ENCODE measurements around the gene SLC51A.

SLC51A gene

GRCh38 chr3:196216089-196216564 is at the start of gene SLC51A:
Gene SLC51A (plus strand): TSS chr3:196216534. CDS start chr3:196216713, 179 bp downstream.
- no peaks in the 10 kb centered on the region for H4K20me1 ChIP-seq (ENCODE audit: insufficient read depth, low read length)
- H3K27me3 ChIP-seq (ENCODE audit: insufficient read depth, low read length) = no peaks in the 10 kb centered on the region; the same call in 1 of the 2 replicates
- no peak within 1 kb of the TSS for H3K27ac ChIP-seq (ENCODE audit: low read depth, low read length, poor library complexity, severe bottlenecking)
- no peak for TF ChIP-seq CTCF (IDR thresholded peaks at IDR 0.05; ENCODE audit: low read length)
- TF ChIP-seq EZH2 (IDR thresholded peaks at IDR 0.05; ENCODE audit: borderline replicate concordance, low read length) = no peak
- H2AFZ ChIP-seq (ENCODE audit: low read length) = no peak within 1 kb of the TSS
- H3K36me3 ChIP-seq (ENCODE audit: insufficient read depth, low read length) = no peaks in the 10 kb centered on the region
- no peaks in the 10 kb centered on the region for H3K79me2 ChIP-seq (ENCODE audit: insufficient read depth, low read length)
- H3K4me2 ChIP-seq (ENCODE audit: low read length) = no peak within 1 kb of the TSS
- H3K4me3 ChIP-seq (ENCODE audit: low read depth, low read length, poor library complexity, severe bottlenecking) = no peak within 1 kb of the TSS
- H3K9me3 ChIP-seq (ENCODE audit: low read length) = no peaks in the 10 kb centered on the region
- H3K9me2 ChIP-seq (ENCODE audit: low read depth, low read length) = no peaks in the 10 kb centered on the region
- peaks cover 12% of the 10 kb centered on the region for H3K4me1 ChIP-seq (ENCODE audit: insufficient read depth, low read length, severe bottlenecking)
- H3K9ac ChIP-seq (ENCODE audit: low read length) = no peak within 1 kb of the TSS
- no peaks in the 10 kb centered on the region for H3F3A ChIP-seq (ENCODE audit: insufficient read depth, low read length)

- Histone ChIP-seq H3K9ac (ENCODE audit: low read length) (no peak overlapping the region), H2AFZ (ENCODE audit: low read length) (no peak overlapping the region), H3K36me3 (ENCODE audit: insufficient read depth, low read length) (no peaks in the 10 kb centered on the region), H3K9me2 (ENCODE audit: low read depth, low read length) (no peaks in the 10 kb centered on the region), H3F3A (ENCODE audit: insufficient read depth, low read length) (no peaks in the 10 kb centered on the region), H3K4me1 (ENCODE audit: insufficient read depth, low read length, severe bottlenecking) (no peaks in the 10 kb centered on the region), H3K4me2 (ENCODE audit: low read length) (no peak overlapping the region), H4K20me1 (ENCODE audit: insufficient read depth, low read length) (no peaks in the 10 kb centered on the region), H3K9me3 (ENCODE audit: low read length) (no peaks in the 10 kb centered on the region), H3K79me2 (ENCODE audit: insufficient read depth, low read length) (no peaks in the 10 kb centered on the region), H3K27me3 (ENCODE audit: insufficient read depth, low read length) (no peaks in the 10 kb centered on the region; the same call in 1 of the 2 replicates), H3K27ac (ENCODE audit: low read depth, low read length, poor library complexity, severe bottlenecking) (no peak overlapping the region), H3K4me3 (ENCODE audit: low read depth, low read length, poor library complexity, severe bottlenecking) (no peak overlapping the region)
- no peak for TF ChIP-seq CTCF (IDR thresholded peaks at IDR 0.05; ENCODE audit: low read length)
- TF ChIP-seq EZH2 (IDR thresholded peaks at IDR 0.05; ENCODE audit: borderline replicate concordance, low read length) = no peak
Measured at GRCh38 chr3:196166741-196167140, 49.6 kb upstream of the SLC51A start.

GRCh38 chr3:196168808-196169391 is 47.4 kb upstream of the SLC51A start:
- Histone ChIP-seq H2AFZ (ENCODE audit: low read length) (no peak overlapping the region), H3K4me1 (ENCODE audit: insufficient read depth, low read length, severe bottlenecking) (no peaks in the 10 kb centered on the region), H4K20me1 (ENCODE audit: insufficient read depth, low read length) (no peaks in the 10 kb centered on the region), H3K27me3 (ENCODE audit: insufficient read depth, low read length) (no peaks in the 10 kb centered on the region; the same call in 1 of the 2 replicates), H3K9me2 (ENCODE audit: low read depth, low read length) (no peaks in the 10 kb centered on the region), H3K79me2 (ENCODE audit: insufficient read depth, low read length) (no peaks in the 10 kb centered on the region), H3K9me3 (ENCODE audit: low read length) (no peaks in the 10 kb centered on the region), H3F3A (ENCODE audit: insufficient read depth, low read length) (no peaks in the 10 kb centered on the region), H3K4me2 (ENCODE audit: low read length) (no peak overlapping the region), H3K4me3 (ENCODE audit: low read depth, low read length, poor library complexity, severe bottlenecking) (no peak overlapping the region), H3K27ac (ENCODE audit: low read depth, low read length, poor library complexity, severe bottlenecking) (no peak overlapping the region), H3K36me3 (ENCODE audit: insufficient read depth, low read length) (no peaks in the 10 kb centered on the region), H3K9ac (ENCODE audit: low read length) (no peak overlapping the region)
- TF ChIP-seq EZH2 (IDR thresholded peaks at IDR 0.05; ENCODE audit: borderline replicate concordance, low read length) (no peak), CTCF (IDR thresholded peaks at IDR 0.05; ENCODE audit: low read length) (no peak)

Measured in OCI-LY1 (cell line).